Thyroid gland (tissue), 4 donors: ENCODE results near the gene CYB5R4.

Experiments used
- CTCF ChIP-seq, 6 experiments: fragments of 200-600 bp in 3 of 6; fragments of 450-650 bp in 3 of 6; sonication (generic) in 3 of 6; IDR thresholded peaks; one replicate each; pipeline ENCODE4 v1.5.1; 2016 to 2019; ENCODE audit warnings: antibody characterized with exemption in 6 of 6, mild to moderate bottlenecking in 2 of 6, inconsistent platforms in 1 of 6, moderate library complexity in 1 of 6
- POLR2A ChIP-seq, 2 donors: fragments of 450-650 bp; IDR thresholded peaks; one replicate each; pipeline ENCODE4 v1.6.1; 2017; ENCODE audit warnings: antibody characterized with exemption in 2 of 2, mild to moderate bottlenecking in 2 of 2, moderate library complexity in 1 of 2

GRCh38 chr6:83879746-83880145, 20.3 kb downstream of the CYB5R4 start:
- no peak for TF ChIP-seq POLR2A (IDR thresholded peaks at IDR 0.05)
- TF ChIP-seq CTCF (IDR thresholded peaks at IDR 0.05): no peak
